ENCODE results near the gene IRF2BPL.

Gene IRF2BPL

GRCh38 chr14:77026930-77027537, 1.5 kb downstream of the IRF2BPL start:
- DNase-seq = peak; percentile 40 to 63
- H2AFZ ChIP-seq (ENCODE audit: insufficient read depth, low read length, poor library complexity) = peak overlapping the region; percentile 64
- H2BK120ac ChIP-seq (ENCODE audit: insufficient read depth, low read length, poor library complexity) = peak overlapping the region; percentile 93
- peak overlapping the region; percentile 50 for H3K9ac ChIP-seq (ENCODE audit: low read length)
- peaks cover 31% of the 10 kb centered on the region for H3K79me2 ChIP-seq (ENCODE audit: control insufficient read depth, insufficient read depth, low read length, poor library complexity)
- no CpG with 5 or more reads among the region's 65 CpGs for WGBS (ENCODE audit: extremely low coverage, insufficient coverage, insufficient read length)
- peaks cover 22 to 33% of the 10 kb centered on the region in 2 experiments for H3K4me1 ChIP-seq (ENCODE audit: control insufficient read depth in 1 of 2, insufficient read depth in 2 of 2, low read length in 2 of 2)
- H3K23ac ChIP-seq (ENCODE audit: low read length) = no peak overlapping the region
- peak overlapping the region; percentile 99 for H3K4ac ChIP-seq (ENCODE audit: low read depth, low read length)
- peaks cover 11 to 14% of the 10 kb centered on the region in 2 experiments for H3K36me3 ChIP-seq (ENCODE audit: control insufficient read depth in 1 of 2, insufficient read depth in 2 of 2, low read length in 2 of 2)
- H2BK12ac ChIP-seq (ENCODE audit: low read length) = peak overlapping the region; percentile 74
- H3K27ac ChIP-seq (ENCODE audit: low read depth, low read length) = peak overlapping the region; percentile 99
- H3K9me3 ChIP-seq (ENCODE audit: insufficient read depth, low read depth, low read length) = no peaks in the 10 kb centered on the region
- peak overlapping the region; percentile 98 for H3K18ac ChIP-seq (ENCODE audit: low read length)
- H3K14ac ChIP-seq (ENCODE audit: low read length) = peak overlapping the region; percentile 96
- H4K91ac ChIP-seq (ENCODE audit: low read depth, low read length) = peak overlapping the region; percentile 98
- peak overlapping the region; percentile 83 for H4K12ac ChIP-seq (ENCODE audit: low read depth, low read length)
- H3K4me2 ChIP-seq (ENCODE audit: low read length) = peak overlapping the region; percentile 72
- H2AK5ac ChIP-seq (ENCODE audit: low read length) = peak overlapping the region; percentile 88
- H3K79me1 ChIP-seq (ENCODE audit: low read length) = peaks cover 41% of the 10 kb centered on the region
- peak overlapping the region; percentile 96 for H2BK5ac ChIP-seq (ENCODE audit: low read depth, low read length, poor library complexity)
- no peaks in the 10 kb centered on the region for H3K27me3 ChIP-seq (ENCODE audit: insufficient read depth, low read length)
- H4K8ac ChIP-seq (ENCODE audit: low read depth, low read length) = peak overlapping the region; percentile 85
- H3K4me3 ChIP-seq (ENCODE audit: low read depth, low read length) = peak overlapping the region; percentile 81

GRCh38 chr14:77026166-77026929, 2.2 kb downstream of the IRF2BPL start:
- peak overlapping the region; percentile 99 for H3K27ac ChIP-seq (ENCODE audit: low read depth, low read length)
- H3K23ac ChIP-seq (ENCODE audit: low read length) = no peak overlapping the region
- peak overlapping the region; percentile 98 for H3K18ac ChIP-seq (ENCODE audit: low read length)
- H3K79me2 ChIP-seq (ENCODE audit: control insufficient read depth, insufficient read depth, low read length, poor library complexity) = peaks cover 31% of the 10 kb centered on the region
- peak overlapping the region; percentile 17 for H4K12ac ChIP-seq (ENCODE audit: low read depth, low read length)
- H4K91ac ChIP-seq (ENCODE audit: low read depth, low read length) = peak overlapping the region; percentile 98
- peak overlapping the region; percentile 0 for H3K9ac ChIP-seq (ENCODE audit: low read length)
- peak overlapping the region; percentile 80 for H4K8ac ChIP-seq (ENCODE audit: low read depth, low read length)
- peak in 1 of 2 donors; percentile 55 for DNase-seq
- peak overlapping the region; percentile 72 for H3K4me2 ChIP-seq (ENCODE audit: low read length)
- peaks cover 11 to 14% of the 10 kb centered on the region in 2 experiments for H3K36me3 ChIP-seq (ENCODE audit: control insufficient read depth in 1 of 2, insufficient read depth in 2 of 2, low read length in 2 of 2)
- peak overlapping the region; percentile 84 for H3K14ac ChIP-seq (ENCODE audit: low read length)
- H2AFZ ChIP-seq (ENCODE audit: insufficient read depth, low read length, poor library complexity) = peak overlapping the region; percentile 77
- H3K9me3 ChIP-seq (ENCODE audit: insufficient read depth, low read depth, low read length) = no peaks in the 10 kb centered on the region
- H2BK12ac ChIP-seq (ENCODE audit: low read length) = peak overlapping the region; percentile 64
- peaks cover 41% of the 10 kb centered on the region for H3K79me1 ChIP-seq (ENCODE audit: low read length)
- peak overlapping the region; percentile 93 for H2BK120ac ChIP-seq (ENCODE audit: insufficient read depth, low read length, poor library complexity)
- H3K4ac ChIP-seq (ENCODE audit: low read depth, low read length) = peak overlapping the region; percentile 99
- no peaks in the 10 kb centered on the region for H3K27me3 ChIP-seq (ENCODE audit: insufficient read depth, low read length)
- peak overlapping the region; percentile 96 for H2BK5ac ChIP-seq (ENCODE audit: low read depth, low read length, poor library complexity)
- no CpG with 5 or more reads among the region's 76 CpGs for WGBS (ENCODE audit: extremely low coverage, insufficient coverage, insufficient read length)
- peak overlapping the region; percentile 81 for H3K4me3 ChIP-seq (ENCODE audit: low read depth, low read length)
- H2AK5ac ChIP-seq (ENCODE audit: low read length) = peak overlapping the region; percentile 93
- H3K4me1 ChIP-seq (ENCODE audit: control insufficient read depth in 1 of 2, insufficient read depth in 2 of 2, low read length in 2 of 2) = peaks cover 19 to 29% of the 10 kb centered on the region in 2 experiments

- Histone ChIP-seq H3K9ac (ENCODE audit: low read length) (peak overlapping the region; percentile 68), H3K27me3 (ENCODE audit: insufficient read depth, low read length) (no peaks in the 10 kb centered on the region), H3K18ac (ENCODE audit: low read length) (peak overlapping the region; percentile 98), H4K8ac (ENCODE audit: low read depth, low read length) (peak overlapping the region; percentile 80), H3K4me1 (ENCODE audit: control insufficient read depth in 1 of 2, insufficient read depth in 2 of 2, low read length in 2 of 2) (peaks cover 19 to 29% of the 10 kb centered on the region in 2 experiments), H4K12ac (ENCODE audit: low read depth, low read length) (no peak overlapping the region), H4K91ac (ENCODE audit: low read depth, low read length) (peak overlapping the region; percentile 98), H3K79me1 (ENCODE audit: low read length) (peaks cover 41% of the 10 kb centered on the region), H3K27ac (ENCODE audit: low read depth, low read length) (peak overlapping the region; percentile 99), H3K36me3 (ENCODE audit: control insufficient read depth in 1 of 2, insufficient read depth in 2 of 2, low read length in 2 of 2) (peaks cover 11 to 14% of the 10 kb centered on the region in 2 experiments), H3K4ac (ENCODE audit: low read depth, low read length) (peak overlapping the region; percentile 99), H2AK5ac (ENCODE audit: low read length) (no peak overlapping the region), H3K4me3 (ENCODE audit: low read depth, low read length) (peak overlapping the region; percentile 81), H3K23ac (ENCODE audit: low read length) (no peak overlapping the region), H3K14ac (ENCODE audit: low read length) (peak overlapping the region; percentile 84), H2BK5ac (ENCODE audit: low read depth, low read length, poor library complexity) (peak overlapping the region; percentile 96), H2AFZ (ENCODE audit: insufficient read depth, low read length, poor library complexity) (peak overlapping the region; percentile 77), H2BK120ac (ENCODE audit: insufficient read depth, low read length, poor library complexity) (peak overlapping the region; percentile 93), H2BK12ac (ENCODE audit: low read length) (peak overlapping the region; percentile 7), H3K4me2 (ENCODE audit: low read length) (peak overlapping the region; percentile 72), H3K79me2 (ENCODE audit: control insufficient read depth, insufficient read depth, low read length, poor library complexity) (peaks cover 31% of the 10 kb centered on the region), H3K9me3 (ENCODE audit: insufficient read depth, low read depth, low read length) (no peaks in the 10 kb centered on the region)
- no CpG with 5 or more reads among the region's 42 CpGs for WGBS (ENCODE audit: extremely low coverage, insufficient coverage, insufficient read length)
- DNase-seq = peak in 1 of 2 donors; percentile 42
These were observed 2.8 kb downstream of the IRF2BPL start for GRCh38 chr14:77025744-77026165.

GRCh38 chr14:77024171-77024691, 4.3 kb downstream of the IRF2BPL start:
- H4K91ac ChIP-seq (ENCODE audit: low read depth, low read length) = no peak overlapping the region

More at GRCh38 chr14:77024171-77024691, 4.3 kb downstream of the IRF2BPL start:
- Histone ChIP-seq H3K4me1 (ENCODE audit: control insufficient read depth in 1 of 2, insufficient read depth in 2 of 2, low read length in 2 of 2) (peaks cover 19 to 28% of the 10 kb centered on the region in 2 experiments), H3K23ac (ENCODE audit: low read length) (no peak overlapping the region), H2BK12ac (ENCODE audit: low read length) (no peak overlapping the region), H2AFZ (ENCODE audit: insufficient read depth, low read length, poor library complexity) (no peak overlapping the region), H3K4me3 (ENCODE audit: low read depth, low read length) (no peak overlapping the region), H3K36me3 (ENCODE audit: control insufficient read depth in 1 of 2, insufficient read depth in 2 of 2, low read length in 2 of 2) (peaks cover 11 to 14% of the 10 kb centered on the region in 2 experiments), H3K14ac (ENCODE audit: low read length) (no peak overlapping the region), H2AK5ac (ENCODE audit: low read length) (no peak overlapping the region), H3K27ac (ENCODE audit: low read depth, low read length) (peak overlapping the region; percentile 12), H3K79me1 (ENCODE audit: low read length) (peaks cover 38% of the 10 kb centered on the region), H3K18ac (ENCODE audit: low read length) (no peak overlapping the region), H2BK120ac (ENCODE audit: insufficient read depth, low read length, poor library complexity) (no peak overlapping the region), H2BK5ac (ENCODE audit: low read depth, low read length, poor library complexity) (no peak overlapping the region), H3K9ac (ENCODE audit: low read length) (no peak overlapping the region), H3K27me3 (ENCODE audit: insufficient read depth, low read length) (no peaks in the 10 kb centered on the region), H3K9me3 (ENCODE audit: insufficient read depth, low read depth, low read length) (no peaks in the 10 kb centered on the region), H3K4me2 (ENCODE audit: low read length) (peak overlapping the region; percentile 42), H3K4ac (ENCODE audit: low read depth, low read length) (no peak overlapping the region), H4K8ac (ENCODE audit: low read depth, low read length) (no peak overlapping the region), H3K79me2 (ENCODE audit: control insufficient read depth, insufficient read depth, low read length, poor library complexity) (peaks cover 31% of the 10 kb centered on the region), H4K12ac (ENCODE audit: low read depth, low read length) (no peak overlapping the region)
- peak; percentile 97 to 99 for DNase-seq
- WGBS (ENCODE audit: extremely low coverage, insufficient coverage, insufficient read length) = no CpG with 5 or more reads among the region's 16 CpGs
